H1 (cell line): ENCODE results near the gene SNX30. TPM values are rescaled to one million over a fixed set of nuclear protein-coding genes. Genes with fewer than 3 reads are reported as not detected.

ENCODE experiments used
- BACH1 ChIP-seq: IDR thresholded peaks from 2 replicates; pipeline ENCODE4 v1.6.1; 2012; ENCODE audit warnings: low read length, improper control_type of control experiment
- BRCA1 ChIP-seq: IDR thresholded peaks from 2 replicates; pipeline ENCODE4 v1.6.1; 2012; ENCODE audit warnings: low read depth, low read length, improper control_type of control experiment
- CEBPB ChIP-seq: IDR thresholded peaks from 2 replicates; pipeline ENCODE4 v1.6.1; 2012; ENCODE audit warnings: low read depth, low read length
- GTF2F1 ChIP-seq: IDR thresholded peaks from 2 replicates; pipeline ENCODE4 v1.6.1; 2012; ENCODE audit warnings: low read depth, low read length, improper control_type of control experiment, borderline replicate concordance
- HDAC2 ChIP-seq, 2 experiments: fragments of 300-600 bp in 1 of 2; sonication (generic) in 1 of 2; IDR thresholded peaks; 2 replicates each; pipeline ENCODE4 v1.6.1; 2011 to 2012; ENCODE audit warnings: low read depth in 2 of 2, low read length in 2 of 2, mild to moderate bottlenecking in 2 of 2, moderate library complexity in 2 of 2, borderline replicate concordance in 1 of 2, inconsistent platforms in 1 of 2
- HDAC6 ChIP-seq: IDR thresholded peaks from one replicate; pipeline ENCODE4 v1.7.1; 2012; ENCODE audit warnings: low read depth, mild to moderate bottlenecking, inconsistent platforms, low read length, moderate library complexity
- JUND ChIP-seq: IDR thresholded peaks from 2 replicates; pipeline ENCODE4 v1.6.1; 2011; ENCODE audit warnings: mild to moderate bottlenecking, improper control_type of control experiment, low read length
- KDM4A ChIP-seq: IDR thresholded peaks from one replicate; pipeline ENCODE4 v1.7.1; 2012; ENCODE audit warnings: low read depth, mild to moderate bottlenecking, moderate library complexity, low read length, inconsistent platforms; ENCODE audit not compliant: severe bottlenecking
- MAFK ChIP-seq: IDR thresholded peaks from 2 replicates; pipeline ENCODE4 v1.6.1; 2012; ENCODE audit warnings: low read depth, mild to moderate bottlenecking, improper control_type of control experiment, low read length
- SIRT6 ChIP-seq: IDR thresholded peaks from one replicate; pipeline ENCODE4 v1.7.1; 2012; ENCODE audit warnings: low read length, inconsistent platforms
- polyA plus RNA-seq, 7 experiments: library from polyadenylated mRNA; depleted of rRNA in 3 of 7; stranded (reverse) in 5 of 7; unstranded in 2 of 7; fragments of >200 nt in 5 of 7; fragments of 200-250 nt in 2 of 7; gene quantifications; 1 replicate in 5 of 7; 2 replicates in 1 of 7; 4 replicates in 1 of 7; pipeline versions ENCODE4 v1.2.1 to v1.2.3, GENCODE V29; 2011 to 2013; ENCODE audit warnings: missing spikeins in 2 of 7, mixed read lengths in 2 of 7
- total RNA-seq: library from RNA; stranded (reverse); fragmentation: NEBNext Ultra II Directional; extraction: Animal tissue kit (Norgen Biotek cat#: 25700); gene quantifications from 2 replicates; pipeline ENCODE4 v1.2.1, GENCODE V29; 2021
- TF ChIP-seq, protein P1 (sequence below): fragments of 300-600 bp; sonication (generic); IDR thresholded peaks from 2 replicates; pipeline ENCODE4 v1.7.1; 2012; ENCODE audit warnings: low read length, moderate library complexity, mild to moderate bottlenecking, inconsistent platforms; ENCODE audit not compliant: insufficient replicate concordance

Gene SNX30
- total and polyA plus RNA-seq, 2 of the 8 experiments (the other 6 are each of a cell fraction or from before 2014, with no cell fraction given): 4.0 to 12.2 TPM

DNA sequence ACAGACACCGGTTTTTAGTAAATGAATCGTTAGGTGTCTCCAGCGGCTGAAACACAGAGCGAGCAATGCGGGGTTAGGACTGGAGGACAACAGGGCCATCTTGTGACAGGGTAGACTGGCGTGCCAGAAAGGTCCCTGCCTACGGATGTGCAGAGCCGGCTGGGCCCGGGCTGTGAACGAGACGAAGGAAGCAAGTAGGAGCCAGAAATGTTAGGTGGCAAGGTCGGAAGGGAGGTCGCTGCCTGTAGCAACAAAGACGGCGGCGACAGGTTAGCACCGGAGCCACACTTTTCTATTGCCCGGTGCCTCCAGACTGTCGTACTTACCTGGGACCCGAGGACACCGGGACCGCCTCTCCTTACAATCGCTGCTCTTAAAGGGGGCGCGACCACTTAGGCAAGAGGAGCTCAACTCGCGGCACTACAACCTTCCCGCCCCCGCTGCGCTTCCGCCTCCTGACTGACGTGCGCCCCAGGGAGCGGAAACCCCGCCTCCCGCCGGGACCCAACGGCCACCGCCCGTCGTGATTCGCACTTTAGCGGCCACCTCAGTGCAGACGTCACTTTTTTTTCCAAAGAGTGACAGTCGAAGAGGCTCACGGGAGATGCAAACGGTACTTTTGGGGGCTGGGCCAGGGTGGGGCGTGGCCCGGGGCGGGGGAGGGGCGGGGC, 32.8 kb upstream of the SNX30 start, which contains the start of gene INIP (continued):
- TF ChIP-seq MAFK (no peak), JUND (no peak; the same call in 1 of the 2 replicates), BRCA1 (no peak), BACH1 (no peak), GTF2F1 (no peak), CEBPB (peak; percentile 26; the same call in 1 of the 2 replicates), HDAC6 (no peak), KDM4A (no peak), HDAC2 (IDR thresholded peaks at IDR 0.05; ENCODE audit: borderline replicate concordance in 1 of 2, low read depth in 2 of 2, low read length in 2 of 2) (peak in 1 of 2 experiments; percentile 26; a peak in 1 of 4 replicates), SIRT6 (no peak)
- TF ChIP-seq, protein P1, sequence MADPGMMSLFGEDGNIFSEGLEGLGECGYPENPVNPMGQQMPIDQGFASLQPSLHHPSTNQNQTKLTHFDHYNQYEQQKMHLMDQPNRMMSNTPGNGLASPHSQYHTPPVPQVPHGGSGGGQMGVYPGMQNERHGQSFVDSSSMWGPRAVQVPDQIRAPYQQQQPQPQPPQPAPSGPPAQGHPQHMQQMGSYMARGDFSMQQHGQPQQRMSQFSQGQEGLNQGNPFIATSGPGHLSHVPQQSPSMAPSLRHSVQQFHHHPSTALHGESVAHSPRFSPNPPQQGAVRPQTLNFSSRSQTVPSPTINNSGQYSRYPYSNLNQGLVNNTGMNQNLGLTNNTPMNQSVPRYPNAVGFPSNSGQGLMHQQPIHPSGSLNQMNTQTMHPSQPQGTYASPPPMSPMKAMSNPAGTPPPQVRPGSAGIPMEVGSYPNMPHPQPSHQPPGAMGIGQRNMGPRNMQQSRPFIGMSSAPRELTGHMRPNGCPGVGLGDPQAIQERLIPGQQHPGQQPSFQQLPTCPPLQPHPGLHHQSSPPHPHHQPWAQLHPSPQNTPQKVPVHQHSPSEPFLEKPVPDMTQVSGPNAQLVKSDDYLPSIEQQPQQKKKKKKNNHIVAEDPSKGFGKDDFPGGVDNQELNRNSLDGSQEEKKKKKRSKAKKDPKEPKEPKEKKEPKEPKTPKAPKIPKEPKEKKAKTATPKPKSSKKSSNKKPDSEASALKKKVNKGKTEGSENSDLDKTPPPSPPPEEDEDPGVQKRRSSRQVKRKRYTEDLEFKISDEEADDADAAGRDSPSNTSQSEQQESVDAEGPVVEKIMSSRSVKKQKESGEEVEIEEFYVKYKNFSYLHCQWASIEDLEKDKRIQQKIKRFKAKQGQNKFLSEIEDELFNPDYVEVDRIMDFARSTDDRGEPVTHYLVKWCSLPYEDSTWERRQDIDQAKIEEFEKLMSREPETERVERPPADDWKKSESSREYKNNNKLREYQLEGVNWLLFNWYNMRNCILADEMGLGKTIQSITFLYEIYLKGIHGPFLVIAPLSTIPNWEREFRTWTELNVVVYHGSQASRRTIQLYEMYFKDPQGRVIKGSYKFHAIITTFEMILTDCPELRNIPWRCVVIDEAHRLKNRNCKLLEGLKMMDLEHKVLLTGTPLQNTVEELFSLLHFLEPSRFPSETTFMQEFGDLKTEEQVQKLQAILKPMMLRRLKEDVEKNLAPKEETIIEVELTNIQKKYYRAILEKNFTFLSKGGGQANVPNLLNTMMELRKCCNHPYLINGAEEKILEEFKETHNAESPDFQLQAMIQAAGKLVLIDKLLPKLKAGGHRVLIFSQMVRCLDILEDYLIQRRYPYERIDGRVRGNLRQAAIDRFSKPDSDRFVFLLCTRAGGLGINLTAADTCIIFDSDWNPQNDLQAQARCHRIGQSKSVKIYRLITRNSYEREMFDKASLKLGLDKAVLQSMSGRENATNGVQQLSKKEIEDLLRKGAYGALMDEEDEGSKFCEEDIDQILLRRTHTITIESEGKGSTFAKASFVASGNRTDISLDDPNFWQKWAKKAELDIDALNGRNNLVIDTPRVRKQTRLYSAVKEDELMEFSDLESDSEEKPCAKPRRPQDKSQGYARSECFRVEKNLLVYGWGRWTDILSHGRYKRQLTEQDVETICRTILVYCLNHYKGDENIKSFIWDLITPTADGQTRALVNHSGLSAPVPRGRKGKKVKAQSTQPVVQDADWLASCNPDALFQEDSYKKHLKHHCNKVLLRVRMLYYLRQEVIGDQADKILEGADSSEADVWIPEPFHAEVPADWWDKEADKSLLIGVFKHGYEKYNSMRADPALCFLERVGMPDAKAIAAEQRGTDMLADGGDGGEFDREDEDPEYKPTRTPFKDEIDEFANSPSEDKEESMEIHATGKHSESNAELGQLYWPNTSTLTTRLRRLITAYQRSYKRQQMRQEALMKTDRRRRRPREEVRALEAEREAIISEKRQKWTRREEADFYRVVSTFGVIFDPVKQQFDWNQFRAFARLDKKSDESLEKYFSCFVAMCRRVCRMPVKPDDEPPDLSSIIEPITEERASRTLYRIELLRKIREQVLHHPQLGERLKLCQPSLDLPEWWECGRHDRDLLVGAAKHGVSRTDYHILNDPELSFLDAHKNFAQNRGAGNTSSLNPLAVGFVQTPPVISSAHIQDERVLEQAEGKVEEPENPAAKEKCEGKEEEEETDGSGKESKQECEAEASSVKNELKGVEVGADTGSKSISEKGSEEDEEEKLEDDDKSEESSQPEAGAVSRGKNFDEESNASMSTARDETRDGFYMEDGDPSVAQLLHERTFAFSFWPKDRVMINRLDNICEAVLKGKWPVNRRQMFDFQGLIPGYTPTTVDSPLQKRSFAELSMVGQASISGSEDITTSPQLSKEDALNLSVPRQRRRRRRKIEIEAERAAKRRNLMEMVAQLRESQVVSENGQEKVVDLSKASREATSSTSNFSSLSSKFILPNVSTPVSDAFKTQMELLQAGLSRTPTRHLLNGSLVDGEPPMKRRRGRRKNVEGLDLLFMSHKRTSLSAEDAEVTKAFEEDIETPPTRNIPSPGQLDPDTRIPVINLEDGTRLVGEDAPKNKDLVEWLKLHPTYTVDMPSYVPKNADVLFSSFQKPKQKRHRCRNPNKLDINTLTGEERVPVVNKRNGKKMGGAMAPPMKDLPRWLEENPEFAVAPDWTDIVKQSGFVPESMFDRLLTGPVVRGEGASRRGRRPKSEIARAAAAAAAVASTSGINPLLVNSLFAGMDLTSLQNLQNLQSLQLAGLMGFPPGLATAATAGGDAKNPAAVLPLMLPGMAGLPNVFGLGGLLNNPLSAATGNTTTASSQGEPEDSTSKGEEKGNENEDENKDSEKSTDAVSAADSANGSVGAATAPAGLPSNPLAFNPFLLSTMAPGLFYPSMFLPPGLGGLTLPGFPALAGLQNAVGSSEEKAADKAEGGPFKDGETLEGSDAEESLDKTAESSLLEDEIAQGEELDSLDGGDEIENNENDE: no peak
